Measurements from ENCODE around the gene TAF4.

TAF4 gene

GRCh38 chr20:62043131-62043914, 22.4 kb downstream of the TAF4 start:
- no peak for DNase-seq

- no peak for DNase-seq
These were observed 23.5 kb downstream of the TAF4 start for GRCh38 chr20:62042025-62042820.

DNA sequence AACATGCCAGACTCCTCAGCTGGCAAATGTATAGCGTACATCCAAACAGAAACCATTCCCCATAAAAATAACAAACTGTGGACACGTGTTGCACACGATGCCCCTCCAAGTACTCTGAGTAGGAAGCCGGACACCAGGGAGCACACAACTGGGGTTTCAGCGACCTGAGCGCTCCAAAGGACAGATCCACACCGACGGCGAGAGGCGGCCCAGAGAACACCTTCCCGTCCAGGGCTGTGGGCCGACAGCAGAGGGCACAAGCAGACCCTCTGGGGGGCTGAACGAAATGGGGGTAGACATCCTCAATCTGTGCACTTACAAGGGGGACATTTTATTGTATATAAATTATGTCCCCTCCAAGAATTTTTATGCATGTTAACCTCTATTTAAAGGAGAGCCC, 24.7 kb downstream of the TAF4 start:
- DNase-seq = no peak

GRCh38 chr20:62040381-62040922, 25.2 kb downstream of the TAF4 start:
- no peak for DNase-seq

- no peak for DNase-seq
These were observed 25.9 kb downstream of the TAF4 start for GRCh38 chr20:62039738-62040137.

DNA sequence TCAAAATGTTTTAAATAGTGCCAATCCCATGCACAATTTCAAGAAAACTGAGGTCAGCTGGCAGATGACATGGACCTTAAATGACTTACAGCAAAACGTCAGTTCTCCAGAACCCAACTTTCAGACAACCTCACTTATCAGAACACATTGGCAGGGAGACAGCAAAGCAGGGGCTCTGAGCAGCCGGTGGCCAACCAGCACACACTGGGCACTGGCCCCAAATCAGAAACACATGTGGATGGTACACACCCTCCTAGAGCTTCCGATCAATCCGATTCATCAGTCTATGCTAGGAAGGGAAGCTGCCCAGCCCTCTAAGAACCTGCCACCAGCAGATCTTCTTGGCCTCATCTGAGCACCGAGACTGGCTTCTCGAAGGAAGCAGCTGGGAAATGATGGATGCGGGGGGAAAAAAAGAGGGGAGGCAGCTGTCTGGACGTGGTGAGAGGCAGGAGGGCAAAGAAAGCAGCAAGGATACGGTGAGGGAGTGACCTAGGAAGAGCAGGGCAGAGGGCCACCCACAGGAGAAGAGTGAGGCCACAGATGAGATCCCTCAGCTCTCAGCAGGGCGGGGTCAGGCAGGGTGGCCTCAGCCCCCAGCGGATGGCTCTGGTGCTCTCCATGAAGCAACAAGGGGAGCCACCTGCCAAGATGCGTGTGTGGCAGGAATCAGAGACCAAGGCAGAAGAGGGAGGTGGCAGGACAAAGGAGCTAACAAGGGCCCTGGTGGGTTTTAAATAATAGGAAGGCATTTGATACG, 32.9 kb downstream of the TAF4 start:
- DNase-seq = no peak

DNA sequence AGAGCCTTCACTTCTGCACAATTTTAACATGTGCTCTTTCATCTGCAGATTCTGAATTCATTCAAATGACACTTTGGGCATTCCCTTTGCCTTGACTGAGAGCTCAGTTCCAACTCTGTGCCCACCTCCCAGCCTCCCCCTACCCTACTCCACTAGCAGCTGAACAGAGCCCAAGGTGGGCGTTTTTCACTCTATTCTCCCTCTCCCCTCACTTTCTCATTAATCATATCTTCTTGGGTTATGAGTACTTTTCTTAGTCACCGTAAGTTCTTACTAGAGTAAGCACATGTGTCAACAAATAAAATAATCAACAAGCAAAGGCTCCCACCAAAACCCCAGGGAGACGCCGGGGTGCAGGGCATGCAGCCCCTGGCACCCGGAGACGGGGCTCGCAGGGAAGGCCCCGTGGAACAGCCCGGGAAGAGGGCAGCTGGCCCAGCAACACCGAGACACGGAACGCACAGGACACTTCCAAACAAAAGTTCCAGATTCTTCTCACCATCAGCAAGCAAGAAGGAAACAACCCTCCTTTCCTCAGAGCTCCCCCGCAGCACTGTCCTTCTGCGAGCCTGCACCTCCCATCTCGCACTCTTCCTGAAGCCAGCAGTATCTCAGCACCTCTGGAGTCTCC, 34.1 kb downstream of the TAF4 start:
- DNase-seq = no peak

DNA sequence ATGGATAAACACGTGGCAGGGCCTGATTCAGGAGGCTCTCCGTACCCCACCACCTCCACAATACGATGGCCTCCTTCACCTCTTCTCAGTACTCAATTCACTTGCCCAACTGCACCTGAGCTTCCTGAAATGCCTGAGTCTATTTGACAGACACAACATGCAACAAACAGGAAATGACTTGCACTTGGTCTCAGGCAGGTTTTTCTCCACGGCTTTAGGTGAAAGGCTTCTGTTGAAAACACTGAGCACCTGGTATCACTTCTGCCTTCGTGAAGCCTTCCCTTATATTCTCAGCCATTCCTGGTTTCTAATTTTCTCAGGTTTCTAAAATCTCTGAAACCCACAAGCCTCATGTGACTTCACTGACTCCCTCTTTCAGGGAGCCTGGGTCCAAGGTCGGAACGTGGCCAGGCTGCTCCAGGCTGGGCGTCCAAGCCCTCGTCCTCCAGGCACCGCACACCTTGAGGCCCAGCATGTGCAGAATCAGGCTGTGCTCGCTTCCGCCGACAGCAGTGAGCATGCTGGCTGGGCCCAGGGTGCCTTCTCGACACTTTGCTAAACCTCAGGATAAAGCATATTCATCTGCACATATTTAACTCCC, 34.7 kb downstream of the TAF4 start:
- DNase-seq = peak in 1 of 2 donors; percentile 9

DNA sequence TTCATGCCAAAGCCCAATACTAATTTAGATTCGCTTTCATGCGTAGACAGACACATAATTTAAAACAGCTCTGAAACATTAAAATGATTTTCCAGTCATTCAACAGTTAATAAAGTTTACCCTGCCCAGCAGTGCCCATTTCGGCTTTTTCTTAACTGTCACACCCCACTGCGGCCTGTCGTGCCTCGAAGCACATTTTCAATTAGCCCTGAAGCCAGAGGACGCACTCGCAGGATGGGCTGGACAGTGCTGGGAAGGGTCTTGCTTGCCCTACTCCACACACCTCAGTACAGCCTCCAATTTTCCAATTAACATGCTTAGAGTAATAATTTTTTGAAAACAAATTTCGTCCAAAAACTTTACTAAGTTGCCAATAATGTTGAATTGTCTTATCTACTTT, 35.3 kb downstream of the TAF4 start:
- no peak for DNase-seq

- DNase-seq = no peak
These were observed 35.7 kb downstream of the TAF4 start for GRCh38 chr20:62029949-62030348.

- no peak for DNase-seq
These were observed 36.4 kb downstream of the TAF4 start for GRCh38 chr20:62029296-62029695.

DNA sequence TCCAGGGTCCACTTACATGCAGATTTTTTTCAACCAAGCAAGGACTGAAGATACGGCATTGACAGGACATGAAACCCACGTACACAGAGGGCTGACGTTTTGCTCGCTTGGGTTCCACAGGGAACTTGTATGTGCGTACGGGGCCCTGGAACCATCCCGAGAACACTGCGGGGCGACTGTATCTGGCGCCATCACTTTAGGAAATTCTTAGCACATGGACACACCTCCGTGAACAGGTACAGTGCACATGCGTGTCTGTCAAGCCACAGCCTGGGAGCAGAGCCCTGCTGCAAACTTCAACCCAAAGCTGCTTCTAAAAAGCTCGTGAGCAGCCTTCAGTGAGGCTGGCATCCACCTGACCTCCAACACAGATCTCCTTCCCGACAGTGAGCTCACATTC, 37.3 kb downstream of the TAF4 start:
- no peak for DNase-seq

GRCh38 chr20:62027698-62028321, 37.9 kb downstream of the TAF4 start:
- DNase-seq = no peak

- DNase-seq = no peak
These were observed 38.6 kb downstream of the TAF4 start for GRCh38 chr20:62027116-62027515.

GRCh38 chr20:62026564-62026856, 39.2 kb downstream of the TAF4 start:
- DNase-seq = no peak

- DNase-seq = no peak
These were observed 39.7 kb downstream of the TAF4 start for GRCh38 chr20:62025832-62026563.

DNA sequence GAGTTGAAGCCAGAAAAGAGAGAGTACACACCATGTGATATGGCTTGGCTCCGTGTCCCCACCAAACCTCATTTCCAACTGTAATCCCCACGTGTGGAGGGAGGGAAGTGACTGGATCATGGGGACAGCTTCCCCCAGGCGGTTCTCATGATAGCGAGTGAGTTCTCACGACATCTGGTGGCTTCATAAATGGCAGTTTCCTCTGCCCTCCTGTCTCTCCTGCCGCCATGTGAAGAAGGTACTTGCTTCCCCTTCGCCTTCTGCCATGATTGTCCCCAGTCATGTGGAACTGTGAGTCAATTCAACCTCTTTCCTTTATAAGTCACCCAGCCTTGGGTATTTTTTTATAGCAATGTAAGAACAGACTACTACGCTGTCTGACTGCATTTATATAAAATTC, 40.3 kb downstream of the TAF4 start:
- DNase-seq = no peak

- DNase-seq = no peak
These were observed 41.7 kb downstream of the TAF4 start for GRCh38 chr20:62023935-62024334.

- no peak for DNase-seq
These were observed 43.0 kb downstream of the TAF4 start for GRCh38 chr20:62022575-62023139.

GRCh38 chr20:62021793-62022385, 43.8 kb downstream of the TAF4 start:
- DNase-seq = no peak
